NCI-H2107 (cell line): Measurements from ENCODE around the gene SFSWAP.
"Not testable (repeated sequence)": the region's sequence is repeated elsewhere in the genome, so short reads cannot be mapped to it uniquely, and the experiment has no call there.

ENCODE experiments used
- DNase-seq: peaks from one replicate; lab custom pipeline; 2025; lab: John Stamatoyannopoulos, UW

The SFSWAP gene

DNA sequence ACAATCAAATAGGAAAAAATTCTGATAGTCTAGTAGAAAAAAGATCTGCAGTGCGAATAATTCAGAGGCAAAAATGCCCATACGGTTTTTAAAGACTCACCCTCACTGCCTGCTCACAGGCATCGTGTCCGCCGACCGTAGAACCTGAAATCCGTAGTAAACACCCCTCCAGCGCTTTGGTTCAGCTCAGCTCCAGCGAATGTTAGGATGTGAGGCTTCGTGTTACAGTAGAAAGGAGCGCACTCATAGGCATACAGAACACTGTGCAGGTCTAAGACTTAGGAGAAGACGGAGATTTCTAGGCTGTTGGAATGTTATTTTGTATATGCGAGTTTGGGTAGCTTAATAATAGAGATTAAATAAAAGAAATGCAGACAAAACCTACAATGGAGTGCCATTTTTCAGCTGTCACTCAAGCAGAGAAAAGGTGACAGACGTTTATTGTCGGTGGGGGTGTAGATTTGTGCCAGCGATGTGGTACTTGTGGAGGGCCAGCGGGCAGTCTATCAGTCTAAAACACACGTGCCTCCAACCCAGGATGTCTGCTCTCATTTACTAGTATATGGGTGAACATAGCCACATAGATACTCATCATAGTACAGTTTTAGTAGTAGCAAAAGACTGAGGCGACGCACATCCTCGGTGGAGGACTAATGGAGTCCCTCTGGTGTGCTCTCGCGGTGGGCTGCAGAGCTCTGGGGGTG is 25.7 kb downstream of the SFSWAP start:
- DNase-seq: no peak

DNA sequence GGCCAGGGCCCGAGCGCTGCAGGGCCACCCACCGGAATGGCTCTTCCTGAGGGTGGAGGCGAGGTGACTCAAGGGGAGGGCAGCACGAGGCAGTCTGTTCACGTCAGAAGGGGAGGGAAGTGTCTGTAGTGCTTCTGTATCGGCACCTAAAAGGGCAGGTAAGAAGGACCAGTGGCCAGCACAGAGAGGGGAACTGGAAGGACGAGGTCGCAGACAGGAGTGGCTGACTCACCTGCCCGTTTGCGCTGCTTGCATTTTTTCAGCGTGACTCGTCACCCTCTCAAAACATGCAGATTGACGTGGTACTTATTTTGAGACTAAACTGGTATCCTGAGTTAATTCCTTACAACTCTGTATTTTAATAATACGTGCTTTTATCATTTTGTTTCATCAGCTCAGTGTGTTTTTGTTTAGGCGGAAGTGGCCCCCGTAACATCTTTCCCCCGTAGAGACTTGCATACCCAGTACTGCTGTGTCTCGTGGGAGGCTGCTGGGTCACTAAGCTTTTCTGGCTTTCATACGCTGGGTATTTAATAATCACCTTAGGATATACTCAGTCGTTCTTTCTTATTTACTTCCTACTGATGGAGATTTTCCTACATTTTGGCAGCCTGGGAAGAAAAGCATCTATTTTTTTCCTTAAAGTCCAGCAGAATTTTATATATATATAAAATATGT is 26.4 kb downstream of the SFSWAP start:
- no peak for DNase-seq

GRCh38 chr12:131738196-131738595 is 27.3 kb downstream of the SFSWAP start:
- no peak for DNase-seq

GRCh38 chr12:131740626-131741025 is 29.7 kb downstream of the SFSWAP start:
- DNase-seq: no peak

DNA sequence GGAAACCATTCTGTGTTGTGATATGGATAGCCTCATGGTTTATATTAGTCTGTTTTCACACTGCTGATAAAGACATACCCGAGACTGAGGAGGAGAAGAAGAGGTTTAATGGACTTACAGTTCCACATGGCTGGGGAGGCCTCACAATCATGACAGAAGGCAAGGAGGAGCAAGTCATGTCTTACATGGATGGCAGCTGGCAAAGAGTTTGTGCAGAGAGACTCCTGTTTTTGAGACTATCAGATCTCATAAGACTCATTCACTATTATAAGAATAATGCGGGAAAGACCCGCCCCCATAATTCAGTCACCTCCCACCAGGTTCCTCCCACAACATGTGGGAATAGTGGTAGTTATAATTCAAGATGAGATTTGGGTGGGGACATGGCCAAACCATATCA is 31.9 kb downstream of the SFSWAP start:
- DNase-seq: not testable (repeated sequence)

GRCh38 chr12:131743410-131743809 is 32.5 kb downstream of the SFSWAP start:
- DNase-seq: not testable (repeated sequence)

- not testable (repeated sequence) for DNase-seq
Observed at GRCh38 chr12:131743880-131744279, 33.0 kb downstream of the SFSWAP start.

GRCh38 chr12:131744675-131745074 is 33.8 kb downstream of the SFSWAP start:
- DNase-seq: not testable (repeated sequence)

DNA sequence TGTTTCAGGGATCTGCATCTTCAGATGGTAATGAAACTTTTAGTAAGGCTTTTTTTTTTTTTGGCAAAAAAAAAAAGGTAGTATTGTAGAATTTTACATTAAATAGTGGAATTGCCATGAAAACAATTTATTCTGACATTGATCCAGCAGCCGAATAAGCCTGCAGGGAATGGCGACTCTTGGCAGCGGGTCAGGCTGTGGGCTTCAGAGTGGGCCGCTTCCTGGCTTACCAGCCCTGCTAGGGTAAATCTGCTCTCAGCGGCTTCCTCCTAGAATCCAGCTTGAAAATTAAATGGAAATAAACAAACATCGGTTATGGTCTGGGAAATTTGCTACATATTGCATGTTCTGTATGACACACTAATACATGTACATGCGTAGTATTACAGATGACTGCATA is 34.8 kb downstream of the SFSWAP start:
- no peak for DNase-seq

DNA sequence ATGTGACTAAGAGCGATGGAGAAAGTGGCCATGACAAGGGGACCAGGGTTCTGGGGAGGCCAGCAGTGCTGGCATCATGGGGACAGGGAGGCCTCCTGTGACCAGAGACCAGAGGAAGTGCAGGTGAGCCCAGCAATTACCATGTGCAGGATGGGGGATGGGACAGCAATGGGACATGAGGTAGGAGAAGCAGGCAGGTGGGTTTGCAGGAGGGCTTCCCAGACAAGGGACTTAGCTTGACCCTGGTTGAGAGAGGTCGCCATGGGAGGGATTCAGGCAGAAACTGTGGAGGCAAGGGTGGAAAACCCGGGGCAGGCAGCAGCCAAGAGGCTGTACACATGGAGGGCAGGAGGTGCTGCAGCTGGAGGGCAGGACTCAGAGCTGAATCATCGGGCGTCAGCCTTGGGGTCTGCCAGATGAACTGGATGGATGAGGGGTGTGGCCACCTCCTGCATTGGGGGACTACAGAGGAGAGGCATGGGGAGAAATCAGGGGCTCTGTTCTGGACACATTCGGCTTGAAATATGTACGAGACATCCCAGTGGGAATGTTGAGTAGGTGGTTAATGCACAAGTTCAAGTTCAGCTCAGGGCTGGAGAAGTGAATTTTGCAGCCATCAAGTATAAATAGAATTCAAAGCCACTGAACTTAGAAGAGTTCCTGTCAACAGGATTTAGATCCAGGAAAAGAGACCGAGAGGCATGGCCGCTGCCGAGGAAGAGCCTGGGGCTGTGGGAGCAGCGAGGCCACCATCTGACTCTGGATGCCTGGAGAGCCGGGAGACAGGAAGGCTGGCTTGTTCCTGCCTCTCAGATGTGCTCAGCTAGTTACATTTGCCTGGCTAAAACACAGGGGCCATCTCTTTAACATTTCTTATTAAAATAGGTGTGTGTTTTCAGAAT is 36.6 kb downstream of the SFSWAP start:
- no peak for DNase-seq

- no peak for DNase-seq
Observed at GRCh38 chr12:131749618-131750315, 38.9 kb downstream of the SFSWAP start.

- no peak for DNase-seq
Observed at GRCh38 chr12:131751335-131751734, 40.4 kb downstream of the SFSWAP start.

- no peak for DNase-seq
Observed at GRCh38 chr12:131752451-131752850, 41.6 kb downstream of the SFSWAP start.

- DNase-seq: no peak
Observed at GRCh38 chr12:131753005-131753404, 42.1 kb downstream of the SFSWAP start.

DNA sequence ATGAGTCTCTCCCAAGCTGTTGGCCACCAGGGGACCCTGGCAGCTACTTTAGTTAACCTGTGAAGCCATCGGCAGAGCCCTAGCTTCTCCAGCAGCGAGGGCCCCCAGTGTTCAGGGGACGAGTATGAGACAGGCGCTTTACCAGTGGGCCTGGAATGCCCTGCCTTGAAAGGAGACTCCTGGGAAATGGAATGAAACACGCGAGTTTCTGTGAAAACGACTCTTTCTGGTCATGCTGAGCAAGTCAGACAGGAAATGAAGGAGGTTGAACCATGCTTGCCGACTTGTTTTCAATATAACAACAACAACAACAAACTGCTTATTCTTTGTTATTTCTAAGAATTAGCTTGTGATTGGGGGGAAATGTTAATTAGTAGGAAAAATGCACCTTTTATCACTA is 42.9 kb downstream of the SFSWAP start:
- no peak for DNase-seq

DNA sequence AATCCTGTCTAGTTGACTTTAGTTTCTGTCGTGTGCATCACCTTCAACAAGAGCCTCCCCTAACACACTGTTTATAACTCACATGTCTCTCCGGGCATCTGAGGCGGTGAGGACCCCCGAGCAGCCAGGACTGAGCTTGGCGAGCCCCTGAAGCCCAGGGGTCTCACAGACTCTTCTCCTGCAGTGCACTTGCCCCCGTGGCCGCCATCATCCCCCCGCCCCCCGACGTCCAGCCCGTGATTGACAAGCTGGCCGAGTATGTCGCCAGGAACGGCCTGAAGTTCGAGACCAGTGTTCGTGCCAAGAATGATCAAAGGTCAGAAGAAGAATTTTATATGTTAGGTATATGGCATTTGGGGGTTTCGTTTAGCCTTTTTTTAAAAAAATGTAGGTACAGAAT is 43.3 kb downstream of the SFSWAP start:
- DNase-seq: no peak

GRCh38 chr12:131755305-131756113 is 44.6 kb downstream of the SFSWAP start:
- no peak for DNase-seq

GRCh38 chr12:131756441-131756840 is 45.6 kb downstream of the SFSWAP start:
- no peak for DNase-seq

GRCh38 chr12:131757111-131757510 is 46.2 kb downstream of the SFSWAP start:
- no peak for DNase-seq

DNA sequence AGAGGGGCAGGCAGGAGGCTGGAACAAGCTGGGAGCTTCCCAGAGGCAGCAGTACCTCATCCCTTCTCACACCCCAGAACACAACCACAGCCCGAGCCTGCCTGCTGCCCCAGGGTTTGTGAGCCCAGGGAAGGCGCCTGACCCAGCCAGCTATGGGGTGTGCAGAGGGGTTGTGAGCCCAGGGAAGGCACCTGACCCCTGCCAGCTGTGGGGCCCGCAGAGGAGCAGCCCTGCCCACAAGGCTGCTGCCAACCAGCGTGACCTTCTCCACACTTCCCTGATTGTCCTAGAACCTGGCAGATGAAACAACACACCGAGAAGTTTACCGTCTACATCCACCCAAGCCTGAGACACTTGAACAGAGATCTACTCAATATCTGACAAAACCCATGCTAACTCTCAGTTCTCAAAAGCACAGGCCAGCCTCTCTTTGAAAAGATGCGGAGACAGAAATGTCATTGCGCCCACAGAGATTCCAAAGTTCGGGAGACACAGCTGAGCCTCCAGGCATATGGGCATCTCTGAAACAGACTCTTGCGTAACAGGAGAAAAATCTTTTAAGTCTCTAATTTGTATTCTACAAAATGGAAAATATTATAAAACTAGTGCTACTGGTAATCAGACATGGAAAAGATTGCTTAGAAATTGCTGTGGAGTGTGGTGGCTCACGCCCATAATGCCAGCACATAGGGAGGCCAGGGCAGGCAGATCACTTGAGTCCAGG is 47.3 kb downstream of the SFSWAP start:
- no peak for DNase-seq

DNA sequence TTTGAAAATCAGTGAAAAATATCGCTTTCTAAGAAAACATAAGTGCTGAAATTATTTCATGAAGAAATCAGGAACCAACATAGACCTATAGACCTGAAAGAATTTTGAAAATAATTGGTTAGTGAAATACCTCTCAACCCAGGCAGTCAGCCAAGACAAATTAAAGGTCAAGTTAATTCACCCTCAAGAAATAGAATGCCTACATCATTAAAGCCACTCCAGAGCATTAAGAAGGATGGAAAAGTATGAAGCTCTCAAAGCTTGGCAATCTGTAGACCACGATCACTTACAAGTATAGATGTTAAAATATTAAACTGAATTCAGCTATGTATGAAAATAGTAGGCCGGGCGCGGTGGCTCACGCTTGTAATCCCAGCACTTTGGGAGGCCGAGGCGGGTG is 48.3 kb downstream of the SFSWAP start:
- DNase-seq: no peak
